Testis (tissue), 2 donors: Measurements from ENCODE around the gene ADRA2B.

Source experiments
- CTCF ChIP-seq, 3 experiments: fragments of 450-650 bp in 2 of 3; fragments of 200-600 bp in 1 of 3; sonication (generic) in 1 of 3; IDR thresholded peaks; one replicate each; pipeline ENCODE4 v1.5.1; 2016 to 2019; ENCODE audit warnings: antibody characterized with exemption in 3 of 3, mild to moderate bottlenecking in 2 of 3, moderate library complexity in 1 of 3
- POLR2A ChIP-seq: fragments of 450-650 bp; IDR thresholded peaks from one replicate; pipeline ENCODE4 v1.6.1; 2017; ENCODE audit warnings: antibody characterized with exemption, mild to moderate bottlenecking, moderate library complexity

- TF ChIP-seq CTCF (IDR thresholded peaks at IDR 0.05): no peak
- no peak for TF ChIP-seq POLR2A
These were observed 43.1 kb downstream of the ADRA2B start for GRCh38 chr2:96073170-96073775.
